Uterus (tissue), 2 donors: Measurements from ENCODE around the gene COL4A1.

Experiments
- POLR2A ChIP-seq, 2 donors: fragments of 450-650 bp; IDR thresholded peaks; one replicate each; pipeline ENCODE4 v1.6.1; 2016; ENCODE audit warnings: antibody characterized with exemption in 2 of 2, mild to moderate bottlenecking in 1 of 2, moderate library complexity in 1 of 2
- TF ChIP-seq, protein P1 (sequence below), 4 experiments: fragments of 200-600 bp in 2 of 4; fragments of 450-650 bp in 2 of 4; sonication (generic) in 2 of 4; IDR thresholded peaks; one replicate each; pipeline ENCODE4 v1.5.1; 2016 to 2019; ENCODE audit warnings: antibody characterized with exemption in 4 of 4, mild to moderate bottlenecking in 2 of 4, moderate library complexity in 1 of 4

DNA sequence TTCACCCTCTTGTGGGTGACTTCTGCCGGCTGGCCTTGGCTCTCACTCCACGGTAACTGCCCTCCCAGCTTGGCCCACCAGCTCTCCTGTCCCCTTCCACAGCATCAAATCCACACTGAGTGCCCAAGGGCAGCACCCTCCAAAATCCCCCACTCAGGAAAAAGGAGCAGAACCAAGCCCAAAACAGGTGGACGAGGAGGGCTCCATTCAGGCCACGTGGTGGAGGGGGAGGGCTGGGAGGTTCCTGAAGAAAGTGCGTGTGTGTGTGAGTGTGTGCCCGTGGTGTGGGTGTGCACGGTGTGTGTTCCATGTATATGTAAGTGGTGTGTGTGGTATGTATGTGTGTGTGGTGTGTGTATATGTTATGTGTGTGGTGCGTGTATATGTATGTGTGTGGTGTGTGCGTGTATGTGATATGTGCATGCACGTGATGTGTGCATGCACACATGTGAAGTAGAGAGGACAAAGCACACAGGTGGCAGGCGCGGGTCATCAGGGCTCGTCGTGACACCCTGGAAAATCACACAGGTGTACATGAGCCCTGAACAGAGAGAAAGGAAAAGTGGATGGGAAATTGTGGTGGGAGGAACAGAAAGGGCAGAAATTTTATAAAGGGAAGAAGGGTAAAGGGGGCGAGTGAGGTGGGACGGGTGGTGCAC is 76.9 kb downstream of the COL4A1 start:
- TF ChIP-seq, protein P1, sequence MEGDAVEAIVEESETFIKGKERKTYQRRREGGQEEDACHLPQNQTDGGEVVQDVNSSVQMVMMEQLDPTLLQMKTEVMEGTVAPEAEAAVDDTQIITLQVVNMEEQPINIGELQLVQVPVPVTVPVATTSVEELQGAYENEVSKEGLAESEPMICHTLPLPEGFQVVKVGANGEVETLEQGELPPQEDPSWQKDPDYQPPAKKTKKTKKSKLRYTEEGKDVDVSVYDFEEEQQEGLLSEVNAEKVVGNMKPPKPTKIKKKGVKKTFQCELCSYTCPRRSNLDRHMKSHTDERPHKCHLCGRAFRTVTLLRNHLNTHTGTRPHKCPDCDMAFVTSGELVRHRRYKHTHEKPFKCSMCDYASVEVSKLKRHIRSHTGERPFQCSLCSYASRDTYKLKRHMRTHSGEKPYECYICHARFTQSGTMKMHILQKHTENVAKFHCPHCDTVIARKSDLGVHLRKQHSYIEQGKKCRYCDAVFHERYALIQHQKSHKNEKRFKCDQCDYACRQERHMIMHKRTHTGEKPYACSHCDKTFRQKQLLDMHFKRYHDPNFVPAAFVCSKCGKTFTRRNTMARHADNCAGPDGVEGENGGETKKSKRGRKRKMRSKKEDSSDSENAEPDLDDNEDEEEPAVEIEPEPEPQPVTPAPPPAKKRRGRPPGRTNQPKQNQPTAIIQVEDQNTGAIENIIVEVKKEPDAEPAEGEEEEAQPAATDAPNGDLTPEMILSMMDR (IDR thresholded peaks at IDR 0.05): no peak
- TF ChIP-seq POLR2A (IDR thresholded peaks at IDR 0.05): no peak
